HG02981 (cell line): ENCODE data around the gene OR9A2.
"Not testable (repeated sequence)": the region's sequence is repeated elsewhere in the genome, so short reads cannot be mapped to it uniquely, and the experiment has no call there.

ENCODE experiments used
- ATAC-seq: cut with Tn5 transposase; IDR thresholded peaks from one replicate; pipeline ENCODE4 v1.9.1; 2021; ENCODE audit warnings: mild to moderate bottlenecking, moderate library complexity; ENCODE audit not compliant: unreplicated experiment

The OR9A2 gene

DNA sequence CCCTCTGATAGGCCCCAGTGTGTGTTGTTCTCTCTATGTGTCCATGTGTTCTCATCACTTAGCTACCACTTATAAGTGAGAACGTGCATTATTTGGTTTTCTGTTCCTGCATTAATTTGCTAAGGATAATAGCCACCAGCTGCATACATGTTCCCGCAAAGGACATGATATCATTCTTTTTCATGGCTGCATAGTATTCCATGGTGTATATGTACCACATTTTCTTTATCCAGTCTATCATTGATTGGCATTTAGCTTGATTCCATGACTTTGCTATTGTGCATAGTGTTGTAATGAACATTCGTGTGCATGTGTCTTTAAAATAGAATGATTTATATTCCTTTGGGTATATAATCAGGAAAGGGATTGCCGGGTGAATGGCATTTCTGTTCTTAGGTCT, 48.5 kb downstream of the OR9A2 start:
- not testable (repeated sequence) for ATAC-seq
